ENCODE results near the gene IGSF6.
"Not testable (repeated sequence)": the region's sequence is repeated elsewhere in the genome, so short reads cannot be mapped to it uniquely, and the experiment has no call there.

Gene IGSF6

GRCh38 chr16:21653571-21653970 lies 1.2 kb upstream of the IGSF6 start:
- H3K4me1 ChIP-seq (ENCODE audit: control insufficient read depth, insufficient read depth, low read length) = no peaks in the 10 kb centered on the region
- no peak overlapping the region for H3K4me3 ChIP-seq (ENCODE audit: low read depth, low read length)
- H3K9me3 ChIP-seq (ENCODE audit: control insufficient read depth, insufficient read depth, low read length) = no peaks in the 10 kb centered on the region
- H3K9ac ChIP-seq (ENCODE audit: low read depth, low read length) = no peak overlapping the region
- H3K27ac ChIP-seq (ENCODE audit: low read depth, low read length) = no peak overlapping the region
- no peaks in the 10 kb centered on the region for H3K27me3 ChIP-seq (ENCODE audit: control insufficient read depth, insufficient read depth, low read length)
- H3K36me3 ChIP-seq (ENCODE audit: control insufficient read depth, insufficient read depth, low read length) = peaks cover 21% of the 10 kb centered on the region

DNA sequence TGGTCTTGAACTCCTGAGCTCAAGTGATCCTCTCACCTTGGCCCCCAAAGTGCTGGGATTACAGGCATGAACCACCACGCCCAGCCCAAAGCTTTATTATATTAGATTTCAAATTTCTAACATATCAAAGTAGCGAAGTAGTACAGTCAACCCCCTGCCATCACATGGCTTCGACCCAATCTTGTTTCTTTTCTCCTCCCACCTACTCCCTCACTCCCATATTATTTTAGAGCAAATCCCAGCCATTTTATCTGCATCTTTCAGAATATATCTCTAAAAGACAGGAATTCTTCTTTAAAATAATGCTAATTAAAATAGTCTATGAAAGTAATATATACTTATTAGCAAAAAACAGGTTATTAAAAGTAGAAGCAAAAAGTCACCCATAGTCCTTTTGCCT lies 893 bp downstream of the IGSF6 start:
- Histone ChIP-seq H3K27ac (ENCODE audit: low read depth, low read length) (no peak overlapping the region), H3K36me3 (ENCODE audit: control insufficient read depth, insufficient read depth, low read length) (peaks cover 23% of the 10 kb centered on the region), H3K9me3 (ENCODE audit: control insufficient read depth, insufficient read depth, low read length) (no peaks in the 10 kb centered on the region), H3K27me3 (ENCODE audit: control insufficient read depth, insufficient read depth, low read length) (no peaks in the 10 kb centered on the region), H3K4me1 (ENCODE audit: control insufficient read depth, insufficient read depth, low read length) (no peaks in the 10 kb centered on the region), H3K9ac (ENCODE audit: low read depth, low read length) (no peak overlapping the region), H3K4me3 (ENCODE audit: low read depth, low read length) (no peak overlapping the region)

- peaks cover 14% of the 10 kb centered on the region; the same call in 1 of the 2 replicates for H3K36me3 ChIP-seq (ENCODE audit: control insufficient read depth, insufficient read depth, low read length)
- no peaks in the 10 kb centered on the region for H3K27me3 ChIP-seq (ENCODE audit: control insufficient read depth, insufficient read depth, low read length)
- H3K9me3 ChIP-seq (ENCODE audit: control insufficient read depth, insufficient read depth, low read length) = no peaks in the 10 kb centered on the region
- H3K4me1 ChIP-seq (ENCODE audit: control insufficient read depth, insufficient read depth, low read length) = no peaks in the 10 kb centered on the region
- H3K9ac ChIP-seq (ENCODE audit: low read depth, low read length) = no peak overlapping the region
- H3K27ac ChIP-seq (ENCODE audit: low read depth, low read length) = no peak overlapping the region
- no peak overlapping the region for H3K4me3 ChIP-seq (ENCODE audit: low read depth, low read length)
Measured at GRCh38 chr16:21650521-21650920, 1.9 kb downstream of the IGSF6 start.

- not testable (repeated sequence) for H3K36me3 ChIP-seq (ENCODE audit: control insufficient read depth, insufficient read depth, low read length); H3K27ac ChIP-seq (ENCODE audit: low read depth, low read length); H3K27me3 ChIP-seq (ENCODE audit: control insufficient read depth, insufficient read depth, low read length); H3K4me3 ChIP-seq (ENCODE audit: low read depth, low read length); H3K9me3 ChIP-seq (ENCODE audit: control insufficient read depth, insufficient read depth, low read length); H3K9ac ChIP-seq (ENCODE audit: low read depth, low read length); H3K4me1 ChIP-seq (ENCODE audit: control insufficient read depth, insufficient read depth, low read length)
Measured at GRCh38 chr16:21649826-21650406, 2.5 kb downstream of the IGSF6 start.

DNA sequence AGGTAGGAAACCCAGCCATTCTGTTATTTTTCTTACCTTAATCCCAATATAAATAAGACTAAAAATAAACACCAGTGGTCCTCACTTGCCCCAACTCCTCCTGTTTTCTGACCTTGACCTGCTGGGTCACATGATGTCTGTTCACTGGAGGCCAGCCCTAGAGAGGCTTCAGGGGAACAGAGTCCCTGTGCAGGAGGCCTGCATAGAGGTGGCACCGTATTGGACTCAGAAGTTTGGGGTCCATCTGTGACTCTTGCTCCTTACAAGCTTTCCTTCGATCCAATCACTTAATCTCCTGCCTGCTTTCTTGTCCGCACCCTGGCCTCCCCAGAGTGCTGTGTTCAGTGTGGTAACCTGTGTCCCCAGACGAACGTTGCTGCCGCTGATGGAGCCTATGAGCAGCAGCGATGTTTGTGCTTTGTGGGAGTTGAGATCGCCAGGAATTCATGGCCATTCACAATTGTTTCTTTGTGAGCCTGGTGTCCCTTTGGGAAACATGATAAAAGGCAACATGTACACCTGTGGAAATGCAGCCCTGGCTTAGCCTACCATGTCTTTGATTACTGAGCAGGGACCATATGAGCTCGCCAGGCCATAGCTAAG lies 4.7 kb downstream of the IGSF6 start:
- Histone ChIP-seq H3K9ac (ENCODE audit: low read depth, low read length) (no peak overlapping the region), H3K36me3 (ENCODE audit: control insufficient read depth, insufficient read depth, low read length) (peaks cover 5% of the 10 kb centered on the region; the same call in 1 of the 2 replicates), H3K4me1 (ENCODE audit: control insufficient read depth, insufficient read depth, low read length) (no peaks in the 10 kb centered on the region), H3K9me3 (ENCODE audit: control insufficient read depth, insufficient read depth, low read length) (no peaks in the 10 kb centered on the region), H3K4me3 (ENCODE audit: low read depth, low read length) (no peak overlapping the region), H3K27me3 (ENCODE audit: control insufficient read depth, insufficient read depth, low read length) (no peaks in the 10 kb centered on the region), H3K27ac (ENCODE audit: low read depth, low read length) (no peak overlapping the region)

DNA sequence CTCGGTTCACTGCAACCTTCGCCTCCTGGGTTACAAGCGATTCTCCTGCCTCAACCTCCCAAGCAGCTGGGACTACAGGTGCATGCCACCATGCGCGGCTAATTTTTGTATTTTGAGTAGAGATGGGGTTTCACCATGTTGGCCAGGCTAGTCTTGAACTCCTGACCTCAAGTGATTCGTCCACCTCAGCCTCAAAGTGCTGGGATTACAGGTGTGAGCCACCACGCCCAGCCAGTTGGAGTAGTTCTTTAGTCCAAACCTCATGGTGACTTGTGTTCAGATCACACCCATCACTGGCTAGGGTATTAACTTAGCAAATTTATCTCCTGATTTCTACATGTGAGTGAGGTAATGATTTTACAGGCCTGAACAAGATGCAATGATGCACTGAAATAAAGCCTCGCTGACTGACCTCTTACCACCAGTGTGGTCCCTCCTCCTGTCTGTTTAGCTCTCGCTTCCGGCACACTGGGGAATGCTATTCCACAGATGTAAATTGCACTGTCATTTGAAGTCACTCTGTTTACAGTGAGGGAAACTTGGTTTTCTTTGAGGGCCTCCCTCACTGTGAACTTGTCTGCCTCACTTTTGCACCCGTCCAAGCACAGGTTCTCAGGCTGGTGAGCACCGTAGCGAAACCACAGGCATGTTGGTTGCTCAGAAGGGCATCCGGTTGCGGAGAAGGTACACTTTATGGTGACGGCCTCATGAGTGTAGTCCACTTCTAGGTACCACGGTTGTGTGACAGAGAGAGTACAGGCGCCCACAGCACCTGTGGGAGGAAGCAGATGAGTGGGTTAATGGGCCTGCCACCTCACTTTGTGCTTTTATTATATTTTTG lies 5.5 kb downstream of the IGSF6 start:
- Histone ChIP-seq H3K36me3 (ENCODE audit: control insufficient read depth, insufficient read depth, low read length) (peaks cover 5% of the 10 kb centered on the region; the same call in 1 of the 2 replicates), H3K9ac (ENCODE audit: low read depth, low read length) (no peak overlapping the region), H3K27me3 (ENCODE audit: control insufficient read depth, insufficient read depth, low read length) (no peaks in the 10 kb centered on the region), H3K27ac (ENCODE audit: low read depth, low read length) (no peak overlapping the region), H3K4me1 (ENCODE audit: control insufficient read depth, insufficient read depth, low read length) (no peaks in the 10 kb centered on the region), H3K4me3 (ENCODE audit: low read depth, low read length) (no peak overlapping the region), H3K9me3 (ENCODE audit: control insufficient read depth, insufficient read depth, low read length) (no peaks in the 10 kb centered on the region)

DNA sequence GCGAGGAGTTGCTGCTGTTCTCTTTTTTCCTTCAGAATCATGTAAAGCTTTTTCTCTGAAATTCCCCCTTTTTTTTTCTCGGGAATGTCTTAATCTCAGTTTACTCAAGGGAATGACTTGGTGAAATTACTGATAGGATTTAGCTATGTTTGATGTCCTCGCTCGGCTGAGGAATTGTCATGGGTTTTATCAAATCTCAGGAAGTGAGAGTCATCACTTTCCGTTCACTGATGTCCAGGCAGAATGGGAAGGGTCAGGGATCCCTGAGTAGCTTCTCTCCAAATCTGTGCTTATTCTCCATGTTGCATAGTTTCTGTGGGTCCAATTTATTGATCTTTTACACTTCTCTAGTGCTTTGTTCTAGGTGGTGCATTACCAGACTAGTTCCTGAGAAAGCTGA lies 6.3 kb downstream of the IGSF6 start:
- Histone ChIP-seq H3K9me3 (ENCODE audit: control insufficient read depth, insufficient read depth, low read length) (no peaks in the 10 kb centered on the region), H3K4me3 (ENCODE audit: low read depth, low read length) (no peak overlapping the region), H3K27me3 (ENCODE audit: control insufficient read depth, insufficient read depth, low read length) (no peaks in the 10 kb centered on the region), H3K27ac (ENCODE audit: low read depth, low read length) (no peak overlapping the region), H3K9ac (ENCODE audit: low read depth, low read length) (no peak overlapping the region), H3K4me1 (ENCODE audit: control insufficient read depth, insufficient read depth, low read length) (no peaks in the 10 kb centered on the region), H3K36me3 (ENCODE audit: control insufficient read depth, insufficient read depth, low read length) (peaks cover 5% of the 10 kb centered on the region; the same call in 1 of the 2 replicates)

DNA sequence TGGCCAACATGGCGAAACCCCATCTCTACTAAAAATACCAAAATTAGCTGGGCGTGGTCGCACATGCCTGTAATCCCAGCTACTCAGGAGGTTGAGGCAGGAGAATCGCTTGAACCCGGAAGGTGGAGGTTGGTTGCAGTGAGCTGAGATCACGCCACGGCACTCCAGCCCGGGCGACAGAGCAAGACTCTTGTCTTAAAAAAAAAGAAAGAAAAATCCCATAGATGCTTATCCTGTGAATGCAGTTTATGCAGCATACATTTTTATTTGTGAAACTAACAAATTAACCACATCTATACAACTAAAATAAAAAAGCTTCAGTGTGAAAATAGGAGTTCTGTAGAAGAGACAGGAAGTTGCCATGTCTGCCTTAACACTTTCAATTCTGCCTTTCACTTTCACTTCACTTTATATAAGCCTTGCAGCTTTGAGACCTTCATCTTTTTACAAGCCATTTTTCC lies 7.1 kb downstream of the IGSF6 start:
- H3K36me3 ChIP-seq (ENCODE audit: control insufficient read depth, insufficient read depth, low read length) = peaks cover 5% of the 10 kb centered on the region; the same call in 1 of the 2 replicates
- no peaks in the 10 kb centered on the region for H3K27me3 ChIP-seq (ENCODE audit: control insufficient read depth, insufficient read depth, low read length)
- H3K9ac ChIP-seq (ENCODE audit: low read depth, low read length) = no peak overlapping the region
- H3K4me3 ChIP-seq (ENCODE audit: low read depth, low read length) = no peak overlapping the region
- H3K9me3 ChIP-seq (ENCODE audit: control insufficient read depth, insufficient read depth, low read length) = no peaks in the 10 kb centered on the region
- H3K4me1 ChIP-seq (ENCODE audit: control insufficient read depth, insufficient read depth, low read length) = no peaks in the 10 kb centered on the region
- H3K27ac ChIP-seq (ENCODE audit: low read depth, low read length) = no peak overlapping the region

- no peaks in the 10 kb centered on the region for H3K9me3 ChIP-seq (ENCODE audit: control insufficient read depth, insufficient read depth, low read length)
- H3K27ac ChIP-seq (ENCODE audit: low read depth, low read length) = no peak overlapping the region
- H3K27me3 ChIP-seq (ENCODE audit: control insufficient read depth, insufficient read depth, low read length) = no peaks in the 10 kb centered on the region
- H3K4me3 ChIP-seq (ENCODE audit: low read depth, low read length) = no peak overlapping the region
- H3K36me3 ChIP-seq (ENCODE audit: control insufficient read depth, insufficient read depth, low read length) = peaks cover 5% of the 10 kb centered on the region; the same call in 1 of the 2 replicates
- no peaks in the 10 kb centered on the region for H3K4me1 ChIP-seq (ENCODE audit: control insufficient read depth, insufficient read depth, low read length)
- no peak overlapping the region for H3K9ac ChIP-seq (ENCODE audit: low read depth, low read length)
Measured at GRCh38 chr16:21644674-21645073, 7.7 kb downstream of the IGSF6 start.

GRCh38 chr16:21643785-21644184 lies 8.6 kb downstream of the IGSF6 start:
- no peak overlapping the region for H3K9ac ChIP-seq (ENCODE audit: low read depth, low read length)
- no peaks in the 10 kb centered on the region for H3K27me3 ChIP-seq (ENCODE audit: control insufficient read depth, insufficient read depth, low read length)
- no peaks in the 10 kb centered on the region for H3K4me1 ChIP-seq (ENCODE audit: control insufficient read depth, insufficient read depth, low read length)
- H3K27ac ChIP-seq (ENCODE audit: low read depth, low read length) = no peak overlapping the region
- peaks cover 8% of the 10 kb centered on the region; the same call in 1 of the 2 replicates for H3K36me3 ChIP-seq (ENCODE audit: control insufficient read depth, insufficient read depth, low read length)
- no peaks in the 10 kb centered on the region for H3K9me3 ChIP-seq (ENCODE audit: control insufficient read depth, insufficient read depth, low read length)
- H3K4me3 ChIP-seq (ENCODE audit: low read depth, low read length) = no peak overlapping the region

DNA sequence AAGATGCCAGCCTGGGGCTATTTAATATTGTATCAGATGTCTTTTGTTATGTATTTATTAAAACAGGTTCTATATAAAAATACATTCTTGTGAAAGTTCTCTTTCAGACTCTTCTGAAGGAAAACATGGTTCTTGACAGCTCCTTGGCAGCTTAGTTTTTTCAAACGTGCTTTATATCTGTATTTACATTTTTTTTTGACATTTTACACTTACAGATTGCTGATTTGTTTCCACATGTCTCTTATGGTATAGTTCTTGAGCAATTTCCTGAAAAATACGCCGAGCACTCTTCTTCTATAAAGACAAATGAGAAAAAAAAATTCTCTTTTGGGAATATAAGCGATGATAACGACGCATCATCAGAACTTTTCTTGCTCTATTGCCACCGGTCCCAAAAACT lies 9.5 kb downstream of the IGSF6 start:
- H3K9me3 ChIP-seq (ENCODE audit: control insufficient read depth, insufficient read depth, low read length) = no peaks in the 10 kb centered on the region
- H3K4me1 ChIP-seq (ENCODE audit: control insufficient read depth, insufficient read depth, low read length) = no peaks in the 10 kb centered on the region
- no peak overlapping the region for H3K4me3 ChIP-seq (ENCODE audit: low read depth, low read length)
- H3K27ac ChIP-seq (ENCODE audit: low read depth, low read length) = no peak overlapping the region
- no peak overlapping the region for H3K9ac ChIP-seq (ENCODE audit: low read depth, low read length)
- H3K36me3 ChIP-seq (ENCODE audit: control insufficient read depth, insufficient read depth, low read length) = peaks cover 8% of the 10 kb centered on the region; the same call in 1 of the 2 replicates
- no peaks in the 10 kb centered on the region for H3K27me3 ChIP-seq (ENCODE audit: control insufficient read depth, insufficient read depth, low read length)
